Ovary (tissue), 9 donors: Measurements from ENCODE around the gene ACSM2B. TPM values are rescaled to one million over a fixed set of nuclear protein-coding genes. Genes with fewer than 3 reads are reported as not detected.

ENCODE experiments used
- DNase-seq, 5 donors: peaks; one replicate each; pipeline ENCODE4 v3.0.0-alpha.2; 2019 to 2020
- H3K27ac ChIP-seq, 2 donors: fragments of 200-600 bp; one replicate each; pipeline versions ENCODE4 v1.5.1 to v1.8.0; 2019 to 2022
- H3K27me3 ChIP-seq: fragments of 200-600 bp; one replicate; pipeline ENCODE4 v1.8.0; 2022
- H3K36me3 ChIP-seq: fragments of 200-600 bp; sonication (generic); one replicate; pipeline ENCODE4 v1.5.1; 2019
- H3K4me1 ChIP-seq: one replicate; pipeline ENCODE4 v1.8.1; 2013; ENCODE audit warnings: mild to moderate bottlenecking, moderate library complexity; ENCODE audit not compliant: insufficient read depth
- H3K4me3 ChIP-seq: fragments of 200-600 bp; sonication (generic); one replicate; pipeline ENCODE4 v1.5.1; 2017
- H3K9me3 ChIP-seq, 2 donors: fragments of 200-600 bp in 1 of 2; sonication (generic) in 1 of 2; one replicate each; pipeline versions ENCODE4 v1.5.1 to v1.8.1; 2013 to 2019; ENCODE audit warnings: mild to moderate bottlenecking in 1 of 2, moderate library complexity in 1 of 2
- EP300 ChIP-seq: sonication (generic); formaldehyde crosslinking; IDR thresholded peaks from one replicate; pipeline ENCODE4 v1.6.1; 2017; ENCODE audit warnings: antibody characterized with exemption
- POLR2A ChIP-seq: fragments of 450-650 bp; IDR thresholded peaks from one replicate; pipeline ENCODE4 v1.6.1; 2017; ENCODE audit warnings: antibody characterized with exemption, mild to moderate bottlenecking, moderate library complexity
- WGBS, 3 donors: extraction: QIAGEN DNeasy Blood & Tissue Kit in 1 of 3; methylation state at CpG; one replicate each; pipeline versions ENCODE4 v1.1.5 to v1.1.7; 2013 to 2017; 5-methylcytosine and 5-hydroxymethylcytosine counted together
- intact Hi-C, 4 donors: fragments of 100-400 bp; cut with DNase I; formaldehyde crosslinking; loops; one replicate each; pipeline versions ENCODE4 v1.11.0 to v1.15.1; 2022 to 2023
- polyA plus RNA-seq, 2 donors: library from polyadenylated mRNA; stranded (reverse); fragments of 200-250 nt in 1 of 2; fragments of 350-450 nt in 1 of 2; fragmentation: Illumina TruSeq in 1 of 2; extraction: RNeasy Lipid Tissue Mini Kit (QIAGEN cat#74804) in 1 of 2; gene quantifications; one replicate each; pipeline ENCODE4 v1.2.3, GENCODE V29; 2013 to 2014
- total RNA-seq, 7 donors: library from RNA; depleted of rRNA in 2 of 7; stranded (reverse); fragments of >200 nt in 2 of 7; fragmentation: NEBNext Ultra II Directional in 3 of 7; extraction: Animal tissue kit (Norgen Biotek cat#: 25700) in 3 of 7; gene quantifications; one replicate each; pipeline versions ENCODE4 v1.1.0 to v1.2.4, GENCODE V29; 2016 to 2023
- TF ChIP-seq, protein P1 (sequence below), 3 donors: fragments of 450-650 bp in 2 of 3; fragments of 200-600 bp in 1 of 3; IDR thresholded peaks; one replicate each; pipeline versions ENCODE4 v1.5.1 to v1.8.0; 2016 to 2022; ENCODE audit warnings: antibody characterized with exemption in 3 of 3, mild to moderate bottlenecking in 1 of 3
- donor health status: DM: no; HTN: no; CAD: no; lungs with moderate emphysema.
- donor health status: DM: no; HTN: no; CAD: no.
- donor health status: Bipolar disorder and iron deficiency.
- donor health status: DM: yes; HTN: yes; CAD: no.
- donor health status: DM: no; HTN: no; CAD: no.
- donor health status: DM: yes; HTN: yes; CAD: no.

Gene ACSM2B
- total and polyA plus RNA-seq, 9 donors: 0.08 to 0.95 (median 0.33) TPM; not detected in 4

DNA sequence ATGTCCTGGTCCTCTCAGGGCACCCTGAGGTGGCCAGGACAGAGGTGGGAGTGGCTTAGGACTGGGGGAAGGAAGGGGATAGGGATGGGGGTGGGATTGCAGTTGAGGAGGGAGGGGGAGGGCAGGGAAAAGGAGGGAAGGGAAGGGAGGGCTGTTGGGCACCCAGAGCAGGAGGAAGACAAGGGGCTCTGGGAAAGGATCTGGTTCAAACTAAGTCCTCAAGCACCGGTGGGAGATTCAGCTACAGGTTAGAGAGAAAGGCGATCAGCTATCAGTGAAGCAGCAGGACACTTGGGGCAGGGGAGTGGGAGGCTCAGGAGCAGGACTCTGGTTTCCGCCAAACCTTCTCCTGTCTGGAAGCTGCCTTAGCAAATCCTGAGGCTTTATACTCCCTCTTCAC is 44.6 kb upstream of the ACSM2B start:
- no peak overlapping the region for H3K4me3 ChIP-seq
- DNase-seq: no peak
- H3K36me3 ChIP-seq: no peaks in the 10 kb centered on the region
- intact Hi-C loops: no loop called here
- TF ChIP-seq, protein P1, sequence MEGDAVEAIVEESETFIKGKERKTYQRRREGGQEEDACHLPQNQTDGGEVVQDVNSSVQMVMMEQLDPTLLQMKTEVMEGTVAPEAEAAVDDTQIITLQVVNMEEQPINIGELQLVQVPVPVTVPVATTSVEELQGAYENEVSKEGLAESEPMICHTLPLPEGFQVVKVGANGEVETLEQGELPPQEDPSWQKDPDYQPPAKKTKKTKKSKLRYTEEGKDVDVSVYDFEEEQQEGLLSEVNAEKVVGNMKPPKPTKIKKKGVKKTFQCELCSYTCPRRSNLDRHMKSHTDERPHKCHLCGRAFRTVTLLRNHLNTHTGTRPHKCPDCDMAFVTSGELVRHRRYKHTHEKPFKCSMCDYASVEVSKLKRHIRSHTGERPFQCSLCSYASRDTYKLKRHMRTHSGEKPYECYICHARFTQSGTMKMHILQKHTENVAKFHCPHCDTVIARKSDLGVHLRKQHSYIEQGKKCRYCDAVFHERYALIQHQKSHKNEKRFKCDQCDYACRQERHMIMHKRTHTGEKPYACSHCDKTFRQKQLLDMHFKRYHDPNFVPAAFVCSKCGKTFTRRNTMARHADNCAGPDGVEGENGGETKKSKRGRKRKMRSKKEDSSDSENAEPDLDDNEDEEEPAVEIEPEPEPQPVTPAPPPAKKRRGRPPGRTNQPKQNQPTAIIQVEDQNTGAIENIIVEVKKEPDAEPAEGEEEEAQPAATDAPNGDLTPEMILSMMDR (IDR thresholded peaks at IDR 0.05): no peak
- TF ChIP-seq POLR2A (no peak), EP300 (no peak)
- H3K9me3 ChIP-seq: no peaks in the 10 kb centered on the region
- WGBS, 3 donors: 79 to 89% (median 81%) methylated on average over 3 of the region's 3 CpGs
- H3K4me1 ChIP-seq: no peaks in the 10 kb centered on the region
- H3K27ac ChIP-seq: no peak overlapping the region
- H3K27me3 ChIP-seq: no peaks in the 10 kb centered on the region

DNA sequence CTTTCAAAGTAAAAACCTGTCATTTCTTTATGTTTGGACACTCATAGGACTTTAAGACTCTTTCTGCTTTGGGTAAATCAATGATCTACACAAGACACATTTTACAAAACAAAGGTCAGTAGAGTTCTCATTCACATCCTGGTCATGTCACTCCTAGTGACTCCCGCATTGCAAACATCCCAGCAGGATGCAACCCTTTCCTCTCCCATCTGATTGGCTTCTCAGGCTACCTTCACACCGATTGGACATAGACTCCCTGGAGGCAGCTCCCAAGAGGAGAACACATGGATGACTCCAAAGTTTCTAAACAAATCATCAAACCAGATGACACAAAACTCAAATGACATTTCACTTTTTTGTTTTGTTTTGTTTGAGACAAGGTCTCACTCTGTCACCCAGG is 43.8 kb upstream of the ACSM2B start:
- WGBS, 3 donors: 81 to 92% (median 89%) methylated on average over 2 of the region's 2 CpGs
- Histone ChIP-seq H3K27ac (no peak overlapping the region), H3K27me3 (no peaks in the 10 kb centered on the region), H3K4me1 (no peaks in the 10 kb centered on the region), H3K4me3 (no peak overlapping the region), H3K36me3 (no peaks in the 10 kb centered on the region), H3K9me3 (no peaks in the 10 kb centered on the region)
- intact Hi-C loops: no loop called here
- TF ChIP-seq POLR2A (no peak), EP300 (no peak)
- TF ChIP-seq, protein P1 (IDR thresholded peaks at IDR 0.05): no peak
- no peak for DNase-seq

- DNase-seq: no peak
- no peaks in the 10 kb centered on the region for H3K27me3 ChIP-seq
- H3K36me3 ChIP-seq: no peaks in the 10 kb centered on the region
- 43 to 53% (median 50%) methylated on average over 1 of the region's 1 CpG for WGBS, 3 donors
- no peak overlapping the region for H3K4me3 ChIP-seq
- TF ChIP-seq EP300 (no peak), POLR2A (no peak)
- TF ChIP-seq, protein P1 (IDR thresholded peaks at IDR 0.05): no peak
- H3K4me1 ChIP-seq: peaks cover 8% of the 10 kb centered on the region
- intact Hi-C loops: no loop called here
- H3K27ac ChIP-seq: no peak overlapping the region
- H3K9me3 ChIP-seq: no peaks in the 10 kb centered on the region
These were observed 41.1 kb upstream of the ACSM2B start for GRCh38 chr16:20617271-20617670.

DNA sequence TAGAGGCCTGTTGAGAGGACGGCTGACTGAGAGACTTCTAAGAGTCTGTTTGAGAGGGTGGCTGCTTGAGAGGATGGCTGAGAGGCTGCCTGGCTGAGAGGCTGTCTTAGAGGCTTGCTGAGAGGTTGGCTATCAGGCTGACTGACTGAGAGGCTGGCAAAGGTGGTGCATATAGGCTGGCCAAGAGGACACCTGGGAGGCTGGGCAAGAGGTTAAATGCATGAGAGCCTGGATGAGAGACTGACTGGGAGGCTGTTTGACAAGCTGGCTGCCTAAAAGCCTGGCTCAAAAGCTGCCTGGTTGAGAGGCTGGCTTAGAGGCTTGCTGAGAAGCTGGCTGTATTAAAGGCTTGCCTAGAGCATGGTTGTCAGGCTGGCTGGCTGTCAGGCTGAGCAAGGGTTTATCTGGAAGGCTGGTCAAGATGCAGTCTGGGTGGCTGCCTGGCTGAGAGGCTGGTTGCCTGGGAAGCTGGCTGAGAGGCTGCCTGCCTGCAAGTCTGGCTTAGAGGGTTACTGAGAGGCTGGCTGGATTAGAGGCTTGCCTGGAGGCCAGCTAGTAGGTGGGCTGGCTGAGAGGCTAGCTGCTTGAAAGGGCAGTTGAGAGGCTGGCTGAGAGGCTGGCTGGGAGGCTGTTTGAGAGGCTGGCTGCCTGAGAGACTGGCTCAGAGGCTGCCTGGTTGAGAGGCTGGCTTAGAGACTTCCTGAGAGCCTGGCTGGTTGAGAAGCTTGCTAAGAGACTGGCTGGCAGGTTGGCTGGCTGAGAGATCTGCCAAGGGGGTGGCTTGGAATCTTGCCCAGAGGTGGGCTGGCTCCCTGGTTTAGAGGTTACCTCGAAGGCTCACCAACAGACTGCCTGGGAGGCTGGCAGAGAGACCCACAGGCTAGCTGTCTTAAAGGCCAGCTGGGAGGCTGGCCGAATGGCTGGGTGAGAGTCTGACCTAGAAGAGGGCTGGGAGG is 38.3 kb upstream of the ACSM2B start:
- Histone ChIP-seq H3K27ac (no peak overlapping the region), H3K9me3 (no peaks in the 10 kb centered on the region), H3K27me3 (no peaks in the 10 kb centered on the region), H3K36me3 (no peaks in the 10 kb centered on the region), H3K4me1 (peaks cover 12% of the 10 kb centered on the region), H3K4me3 (no peak overlapping the region)
- DNase-seq: no peak
- intact Hi-C loops: no loop called here
- TF ChIP-seq EP300 (no peak), POLR2A (no peak)
- TF ChIP-seq, protein P1 (IDR thresholded peaks at IDR 0.05): no peak
- WGBS, 3 donors: 49 to 76% (median 51%) methylated on average over 3 of the region's 3 CpGs
